Measurements from ENCODE around the gene QKI.
A peak's percentile ranks its signal among the peaks of the same experiment; 100 is the strongest.

QKI gene

DNA sequence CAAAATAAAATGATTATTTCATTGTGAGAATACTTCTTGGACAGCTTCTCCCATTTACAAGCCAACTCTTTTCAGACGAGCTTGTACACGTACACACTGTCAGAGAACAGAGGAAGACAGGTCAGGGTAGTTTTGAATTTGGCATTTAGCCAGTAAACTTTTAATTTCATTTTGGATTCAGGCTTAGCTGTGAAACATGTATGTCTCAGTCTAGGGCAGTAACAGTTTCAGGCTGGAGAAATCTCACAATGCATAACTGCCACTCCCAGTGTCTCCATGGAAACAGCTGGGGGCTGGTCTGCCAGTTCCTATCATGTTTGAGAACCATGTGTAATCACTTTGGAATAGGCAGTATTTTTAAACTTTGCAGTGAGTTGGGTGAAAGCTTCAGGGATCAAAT is 22.0 kb upstream of the QKI start:
- DNase-seq: no peak

DNA sequence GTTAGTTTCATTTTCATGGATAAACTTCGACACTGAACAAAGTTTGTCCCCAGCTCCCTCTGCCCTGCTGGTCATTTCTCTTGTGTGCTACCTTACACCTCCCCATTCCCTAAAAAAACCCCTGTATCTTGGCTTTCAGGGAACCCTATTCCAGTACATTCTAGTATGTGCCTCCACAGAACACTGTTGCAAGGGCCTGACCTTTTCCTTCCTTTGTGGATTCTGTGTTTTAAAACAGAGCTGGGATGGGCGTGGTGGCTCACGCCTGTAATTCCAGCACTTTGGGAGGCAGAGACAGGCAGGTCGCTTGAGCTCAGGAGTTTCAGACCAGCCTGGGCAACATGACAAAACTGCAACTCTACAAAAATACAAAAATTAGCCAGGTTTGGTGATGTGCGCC is 20.6 kb upstream of the QKI start:
- DNase-seq: no peak

DNA sequence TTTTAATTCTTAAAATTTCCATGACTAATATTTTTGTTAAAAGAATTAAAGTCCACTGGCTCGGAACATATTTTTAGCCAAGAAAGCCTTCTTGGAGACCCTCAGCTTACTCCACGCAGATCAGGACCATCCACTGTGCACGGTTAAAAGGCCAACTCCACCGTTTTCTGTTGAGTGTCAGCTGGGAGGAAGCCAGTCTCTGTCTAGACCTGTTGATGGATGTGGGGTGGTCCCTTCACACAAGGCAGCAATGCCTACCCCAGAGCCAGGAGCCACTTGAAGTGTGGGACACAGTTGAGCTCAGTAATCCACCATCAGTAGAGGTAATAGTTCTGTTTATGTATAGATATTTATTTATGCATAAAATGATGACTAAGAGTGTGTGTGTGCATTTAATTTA is 19.9 kb upstream of the QKI start:
- DNase-seq: no peak

DNA sequence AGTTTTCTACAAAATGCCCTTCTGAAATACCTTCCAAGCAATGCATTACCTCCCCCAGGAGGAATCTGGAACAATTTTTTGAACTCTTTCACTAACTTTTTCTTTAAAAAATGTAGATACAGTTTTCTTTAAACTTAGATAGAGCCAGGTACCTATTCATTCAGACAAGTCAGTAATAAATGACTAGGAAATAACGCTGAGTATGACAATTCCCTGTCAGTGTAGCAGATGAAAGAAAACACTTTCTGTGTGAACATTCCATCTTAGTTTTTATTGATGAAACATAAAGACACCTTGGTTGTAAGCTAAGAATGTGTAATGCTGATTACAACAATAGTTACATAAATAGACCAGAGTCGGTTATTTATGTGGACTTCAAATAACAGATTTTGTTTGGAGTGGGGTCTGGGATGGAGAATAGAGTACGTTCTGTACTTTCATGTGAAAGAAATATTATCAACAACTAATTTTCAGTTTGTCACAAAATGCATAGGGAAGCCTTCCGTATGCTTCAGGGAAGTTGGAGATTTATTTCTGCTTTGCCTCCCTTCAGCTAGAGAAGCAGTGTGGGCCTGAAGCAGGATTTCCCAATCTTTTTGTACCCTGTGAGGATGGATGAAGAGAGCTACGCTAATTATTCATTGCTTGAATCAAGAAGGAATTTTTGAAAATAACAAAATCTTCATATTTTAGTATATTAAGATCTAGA is 19.2 kb upstream of the QKI start:
- DNase-seq: no peak

DNA sequence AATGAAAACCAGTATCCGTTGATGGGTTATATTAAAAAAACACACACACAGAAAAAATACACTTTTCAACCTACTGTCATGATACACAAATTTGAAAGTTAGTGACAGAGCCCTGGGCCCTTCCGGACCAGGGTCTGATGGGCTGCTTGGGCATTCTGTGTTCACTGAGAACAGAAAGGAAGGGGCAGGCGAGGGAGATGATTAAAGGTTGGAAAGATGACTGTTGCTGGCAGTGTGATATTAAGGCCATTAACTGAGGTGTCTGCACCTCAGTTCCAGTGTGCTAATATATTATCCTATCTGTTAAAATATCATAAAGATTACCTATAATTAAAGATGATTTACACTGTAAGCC is 18.7 kb upstream of the QKI start:
- no peak for DNase-seq

DNA sequence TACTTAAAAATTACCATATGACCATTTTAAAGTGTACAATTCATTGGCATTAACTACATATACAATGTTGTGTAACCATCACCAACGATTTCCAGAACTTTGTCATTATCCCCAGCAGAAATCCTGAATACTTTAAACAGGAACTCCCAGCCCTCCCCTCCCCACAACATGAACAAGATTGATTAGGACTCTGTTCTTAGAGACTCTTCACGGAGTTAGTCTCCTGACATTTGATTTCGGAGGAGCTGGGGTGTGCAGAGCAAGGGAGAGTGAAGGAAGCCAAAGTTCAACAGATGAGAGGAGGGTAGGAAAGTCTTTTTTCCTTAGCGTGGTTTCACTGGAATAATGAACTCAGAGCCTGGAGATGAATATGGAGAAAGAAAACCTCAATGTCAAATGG is 17.2 kb upstream of the QKI start:
- no peak for DNase-seq

DNA sequence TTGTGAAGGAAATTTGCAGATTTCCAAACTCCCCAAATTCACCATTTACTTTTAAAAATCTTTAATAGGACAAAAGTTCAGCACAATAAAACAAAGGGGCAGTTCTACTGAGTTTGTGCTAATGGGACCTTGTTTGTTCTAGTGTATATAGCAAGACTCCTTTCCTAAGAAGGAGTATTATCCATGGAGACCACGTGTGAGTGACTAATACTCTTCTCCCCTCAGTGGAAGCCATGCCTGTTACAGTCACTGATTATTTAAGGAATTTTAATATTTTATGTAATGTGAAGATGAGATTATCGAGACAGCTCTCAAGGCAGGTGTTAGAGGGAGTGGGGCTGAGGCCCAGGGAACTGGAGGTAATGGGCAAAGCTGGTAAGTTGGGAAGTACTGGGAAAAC is 16.4 kb upstream of the QKI start:
- no peak for DNase-seq

DNA sequence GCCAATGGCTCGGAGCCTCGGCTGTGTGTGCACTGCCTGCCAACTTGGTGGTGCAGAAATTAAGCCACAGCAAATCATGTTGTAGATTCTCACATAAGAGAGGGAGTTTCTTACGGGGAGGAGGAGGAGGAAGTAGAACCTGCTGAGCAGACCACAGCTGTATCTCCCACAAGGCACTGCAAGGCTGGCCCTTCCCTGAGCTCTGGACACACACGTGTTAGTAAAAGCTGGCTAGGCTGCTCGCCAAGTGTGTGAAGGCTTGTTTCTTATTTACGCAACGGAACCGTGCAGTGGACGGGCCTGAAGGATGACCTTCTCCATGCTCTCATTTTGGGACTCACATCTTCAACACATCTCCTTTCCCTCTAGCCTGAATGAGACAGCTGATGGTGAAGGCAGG is 15.7 kb upstream of the QKI start:
- DNase-seq: no peak

DNA sequence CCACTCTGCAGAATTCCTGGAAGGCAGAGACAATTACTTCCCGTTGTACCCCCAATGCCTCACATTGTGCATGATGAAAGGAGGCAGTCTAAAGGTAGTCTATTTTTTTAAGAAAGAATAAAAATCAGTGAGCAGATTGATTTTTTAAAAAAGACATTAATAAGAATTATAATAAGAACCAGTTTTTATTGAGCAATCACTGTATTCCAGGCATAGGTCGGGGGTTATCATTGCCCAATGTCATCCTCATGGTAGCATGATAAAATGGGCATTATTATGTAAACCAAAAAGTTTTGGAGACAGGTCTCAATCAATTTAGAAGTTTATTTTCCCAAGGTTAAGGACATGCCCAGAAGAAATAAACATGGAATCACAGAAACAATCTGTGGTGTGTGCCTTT is 14.0 kb upstream of the QKI start:
- DNase-seq: no peak

DNA sequence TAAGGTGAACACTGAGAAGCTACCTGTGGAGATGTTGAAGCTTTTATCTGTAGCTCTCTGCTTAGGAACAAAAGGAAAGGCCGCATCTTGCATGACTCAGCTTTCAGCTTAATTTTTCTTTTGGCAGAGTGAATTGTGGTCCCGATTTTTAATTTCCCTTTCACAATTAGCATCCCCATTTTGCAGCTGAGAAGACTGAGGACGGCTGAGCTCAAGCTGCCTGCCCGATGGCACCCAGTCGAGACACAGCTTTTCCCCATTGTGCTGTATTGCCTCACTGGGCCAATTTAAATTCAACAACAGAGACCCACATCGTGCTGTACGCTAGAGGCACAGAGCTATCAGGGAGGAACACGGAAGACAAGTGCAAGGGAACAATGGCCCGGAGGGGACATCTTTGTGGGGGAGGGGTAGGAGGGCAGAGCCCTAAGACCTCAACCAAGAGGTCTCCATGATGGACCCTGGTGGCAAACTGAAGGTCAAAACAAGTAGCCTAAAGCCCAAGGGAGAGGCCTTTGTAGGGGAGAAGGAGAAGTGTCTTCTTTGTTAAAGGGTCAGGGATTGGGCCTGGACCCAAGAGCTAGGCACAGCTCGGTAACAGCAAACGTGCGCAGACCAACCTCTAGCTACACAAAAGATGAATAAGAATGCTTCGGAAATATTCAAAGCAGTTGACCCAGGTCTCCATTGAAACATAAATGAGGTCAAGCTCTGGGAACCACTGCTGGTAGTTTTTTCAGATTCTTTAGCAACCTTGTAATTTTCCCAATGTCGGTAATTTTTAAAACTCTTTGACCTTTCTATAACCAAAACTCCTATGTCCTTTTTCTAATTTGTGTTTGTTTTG is 13.3 kb upstream of the QKI start:
- no peak for DNase-seq

DNA sequence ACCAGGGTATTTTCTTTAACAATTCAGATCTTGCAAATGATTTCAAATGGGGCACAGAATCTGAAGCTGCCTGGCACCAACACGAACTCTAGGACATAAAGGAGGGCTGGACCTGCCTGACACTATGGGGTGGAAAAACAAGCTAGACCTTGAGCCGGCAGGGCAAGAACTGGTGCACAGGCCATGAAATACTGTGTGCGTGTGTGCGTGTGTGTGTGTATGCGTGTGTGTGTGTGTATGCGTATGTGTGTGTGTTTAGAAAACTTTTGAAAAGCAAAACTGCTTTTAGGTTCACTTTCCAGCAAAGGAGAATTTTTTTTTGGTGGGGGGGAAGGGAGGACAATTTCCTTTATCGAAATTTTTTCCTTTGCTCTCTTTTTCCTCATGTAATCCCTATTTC is 11.9 kb upstream of the QKI start:
- DNase-seq: no peak

DNA sequence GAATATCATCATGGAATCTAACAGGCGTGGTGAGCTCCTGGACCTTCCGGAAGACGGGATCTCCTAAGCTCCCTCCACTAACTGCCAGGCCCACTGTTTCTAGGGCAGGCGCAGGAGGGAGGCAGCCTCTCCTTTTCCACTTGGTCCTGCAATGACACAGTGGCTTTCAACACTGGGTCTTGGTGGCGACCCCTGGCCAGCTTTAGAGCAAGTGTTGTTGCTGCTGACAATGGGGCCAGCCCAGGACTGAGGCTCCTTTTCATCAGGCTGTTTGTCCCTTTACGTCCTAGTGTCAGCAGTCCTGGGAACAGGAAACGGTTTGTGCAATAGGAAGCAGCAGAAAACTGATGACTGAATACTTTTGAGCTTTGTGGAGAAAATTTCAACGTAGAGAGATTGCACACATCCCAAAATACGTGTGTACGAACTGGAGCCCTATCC is 9.7 kb upstream of the QKI start:
- DNase-seq: no peak

DNA sequence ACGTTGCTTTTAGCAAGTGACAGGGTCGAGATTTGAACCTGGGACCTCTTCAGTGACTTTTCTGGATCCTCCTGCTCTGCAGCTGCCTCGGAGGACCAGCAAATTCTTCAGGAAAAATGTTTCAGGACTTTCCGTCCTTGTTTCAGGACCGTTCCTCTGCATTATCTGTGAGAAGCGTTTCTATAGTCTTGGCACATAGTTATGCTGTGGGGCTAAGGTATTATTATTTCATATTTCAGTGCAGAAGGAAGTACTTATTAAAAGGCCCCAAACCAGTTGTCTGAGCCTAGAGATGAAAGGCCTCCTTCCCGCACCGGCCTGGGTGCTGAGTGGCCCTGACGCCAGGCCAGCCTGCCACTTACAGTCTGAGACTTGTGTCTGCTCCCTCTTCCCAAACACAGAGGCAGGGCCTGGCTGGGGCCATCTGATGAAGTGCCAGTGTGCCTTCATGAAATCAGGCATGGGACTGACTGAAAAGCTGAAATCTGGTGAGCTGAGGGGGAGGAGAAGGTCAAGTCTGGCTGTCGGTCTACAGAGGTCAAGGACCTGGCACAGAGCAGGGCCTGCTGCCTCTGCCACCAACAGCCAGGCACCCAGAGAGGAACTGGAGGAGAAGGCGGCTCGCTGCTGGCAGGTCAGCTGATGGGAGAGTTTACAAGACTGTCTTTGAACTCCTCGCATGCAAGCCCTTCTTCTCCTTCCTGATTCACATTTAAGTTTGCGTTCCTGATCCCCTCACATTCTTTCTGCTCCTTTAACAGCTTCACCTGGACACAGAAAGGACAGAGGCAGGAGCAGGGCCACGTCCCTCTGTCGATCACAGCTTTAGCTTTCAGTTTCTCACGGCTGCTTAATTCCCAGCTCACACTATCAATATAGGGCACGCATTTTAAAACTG is 8.9 kb upstream of the QKI start:
- DNase-seq: no peak

DNA sequence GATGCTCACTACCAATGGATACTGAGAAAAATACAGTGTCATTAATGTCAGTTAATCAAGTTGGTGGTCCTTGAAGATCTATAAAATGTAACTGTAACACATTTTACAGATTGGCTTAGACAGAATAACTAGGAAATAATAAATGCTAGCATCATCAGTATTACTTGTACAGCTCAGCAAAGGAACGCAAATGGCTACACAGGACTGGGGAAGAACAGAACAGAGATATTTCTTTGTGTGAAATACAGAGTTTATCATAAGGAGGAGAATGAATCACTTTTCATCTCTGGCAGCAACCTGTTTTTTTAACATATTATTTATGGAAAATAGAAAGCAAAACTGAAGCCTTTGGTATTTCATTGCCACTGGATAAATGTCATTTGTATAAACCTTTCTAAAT is 8.2 kb upstream of the QKI start:
- no peak for DNase-seq

DNA sequence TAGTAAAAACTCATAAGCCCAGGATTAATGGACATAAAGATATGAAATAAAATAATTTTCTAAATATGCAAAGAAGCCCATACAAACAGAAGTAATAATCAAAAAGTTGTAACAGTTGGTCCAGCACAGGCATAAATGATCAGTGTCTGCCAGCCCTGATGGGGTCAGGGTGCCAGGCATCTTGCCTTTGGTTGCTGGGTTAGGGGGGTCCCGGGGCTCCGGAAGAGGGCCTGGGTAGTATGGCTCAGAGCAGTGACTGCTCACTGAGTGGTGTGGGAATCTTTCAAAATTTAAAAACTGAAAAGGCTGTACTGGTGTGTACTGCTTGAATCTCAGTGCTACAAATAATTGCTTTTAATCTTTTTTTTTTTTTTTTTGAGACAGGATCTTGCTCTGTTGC is 7.7 kb upstream of the QKI start:
- no peak for DNase-seq

DNA sequence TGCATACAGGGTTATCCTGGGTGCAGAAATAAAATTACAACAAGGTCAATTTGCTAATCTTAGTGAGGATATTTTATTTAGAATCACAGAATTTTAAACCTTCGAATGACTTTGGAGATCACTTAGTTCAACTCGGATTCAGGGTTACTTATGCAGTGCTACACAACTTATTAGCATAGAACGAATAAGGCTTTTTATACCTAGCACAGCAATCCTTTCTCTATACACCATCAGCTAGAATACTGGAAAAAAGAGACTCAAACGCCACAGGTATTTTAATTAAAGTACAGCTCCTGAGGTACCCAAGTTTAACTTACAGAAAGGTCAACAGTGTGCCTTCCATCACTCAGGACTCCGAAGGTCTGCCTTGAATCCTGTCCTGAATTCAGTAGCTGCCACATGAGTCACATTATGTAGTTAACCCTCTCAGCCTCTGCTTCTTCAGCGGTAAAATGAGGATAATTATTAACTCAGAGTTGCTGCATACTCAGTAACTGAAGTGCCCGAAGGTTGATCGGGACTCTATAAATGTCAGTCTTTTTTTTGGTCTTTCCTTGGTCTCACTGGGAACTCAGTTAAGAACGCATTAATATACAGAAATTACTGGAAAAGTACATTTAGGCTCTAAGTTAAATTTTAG is 6.0 kb upstream of the QKI start:
- no peak for DNase-seq

DNA sequence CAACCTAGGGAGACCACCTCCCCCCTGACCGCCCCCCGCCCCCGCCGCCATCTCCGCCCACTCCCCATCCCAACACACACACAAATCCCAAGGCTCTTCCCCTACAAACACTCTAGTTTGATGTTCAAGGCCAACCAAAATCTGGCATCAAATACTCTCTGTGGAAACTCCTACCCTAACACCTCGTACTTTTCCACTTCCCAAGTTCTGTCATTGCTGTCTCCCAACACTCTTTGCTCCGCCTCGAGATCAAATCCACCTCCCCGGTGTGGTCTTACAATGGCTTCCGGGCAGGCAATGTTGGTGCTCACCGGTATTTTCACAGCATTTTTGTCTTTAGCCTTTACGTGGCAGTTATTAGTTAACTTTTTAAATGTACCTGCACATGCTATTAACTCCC is 4.8 kb upstream of the QKI start:
- no peak for DNase-seq

DNA sequence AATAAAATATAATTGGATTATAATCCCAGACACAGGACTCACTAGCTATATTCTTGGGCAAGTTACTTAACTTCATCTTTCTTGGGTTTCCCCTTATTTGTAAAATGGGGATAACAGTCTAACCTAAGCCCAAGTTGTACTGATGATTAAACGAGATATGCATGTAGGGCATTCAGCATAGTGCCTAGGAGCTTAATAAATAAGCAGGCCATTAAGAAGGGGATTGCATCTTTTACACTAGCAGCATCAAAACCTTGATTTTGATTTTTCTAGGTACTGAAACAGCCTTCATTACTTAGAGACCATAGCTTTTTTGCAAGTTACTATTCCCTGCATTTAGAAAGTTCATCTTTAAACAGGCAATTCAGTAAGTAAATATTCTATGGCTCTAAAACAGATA is 2.2 kb upstream of the QKI start:
- DNase-seq: no peak

DNA sequence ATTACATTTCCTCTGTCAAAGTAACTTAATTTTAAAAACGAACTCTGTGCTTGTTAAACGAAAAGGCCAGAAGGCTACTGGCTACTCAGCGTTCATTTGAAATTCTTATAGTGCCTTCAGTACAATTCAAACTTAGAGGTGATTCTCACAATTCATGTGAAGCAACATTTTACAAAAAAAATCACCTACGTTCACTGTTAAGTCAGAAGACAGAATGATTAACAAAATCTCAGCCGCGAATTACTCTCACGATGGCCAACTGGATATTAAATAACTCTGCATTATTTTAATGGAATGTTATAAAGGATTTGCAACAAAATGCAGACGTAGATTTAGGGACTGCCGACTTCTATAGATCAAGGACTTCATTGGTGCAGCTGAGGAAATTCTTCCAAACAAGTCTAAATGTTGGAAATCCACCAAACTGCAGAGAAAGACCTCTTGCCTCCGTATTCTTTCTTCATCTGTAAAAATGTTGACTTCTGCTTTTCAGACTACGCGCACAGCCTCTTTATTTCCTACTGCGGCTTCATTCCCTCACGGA is 1.6 kb upstream of the QKI start:
- DNase-seq: no peak

DNA sequence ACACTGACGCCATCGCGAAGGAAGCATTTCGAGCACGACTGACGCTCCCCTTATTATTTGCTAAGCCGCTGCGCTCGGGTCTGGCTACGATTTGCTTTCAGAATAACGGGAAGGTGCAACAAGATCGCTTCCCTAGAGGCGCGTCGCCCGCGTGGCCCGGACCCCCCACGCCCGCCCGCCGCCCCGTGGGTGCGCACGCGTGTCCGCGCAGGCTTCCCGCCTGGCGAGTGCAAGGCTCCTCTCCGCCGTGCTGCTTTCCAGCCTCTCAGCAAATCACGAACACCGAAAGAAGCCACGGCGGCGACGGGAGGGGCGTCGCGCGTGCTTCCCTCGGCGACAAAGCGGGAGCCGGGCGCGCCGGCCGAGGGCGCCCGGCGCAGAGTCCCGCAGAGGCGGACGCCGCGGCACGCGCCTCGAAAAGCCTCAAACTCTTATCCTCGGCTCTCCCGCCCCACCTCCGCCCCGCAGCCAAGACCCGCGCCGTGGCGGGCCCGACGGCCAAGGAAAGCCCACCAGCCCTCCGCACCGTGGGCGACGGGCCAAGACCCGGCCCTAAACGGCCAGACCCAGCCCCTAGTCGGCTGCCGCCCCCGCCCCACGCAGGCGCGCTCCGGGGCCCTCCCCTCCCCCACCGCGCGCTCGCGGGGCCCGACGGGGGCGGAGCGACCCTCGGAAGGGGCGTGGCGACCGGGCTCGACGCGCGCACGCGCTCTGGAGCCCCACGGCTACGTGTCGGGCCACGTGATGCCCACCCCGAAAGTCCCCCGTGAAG is 987 bp upstream of the QKI start:
- peak; percentile 32 for DNase-seq

DNA sequence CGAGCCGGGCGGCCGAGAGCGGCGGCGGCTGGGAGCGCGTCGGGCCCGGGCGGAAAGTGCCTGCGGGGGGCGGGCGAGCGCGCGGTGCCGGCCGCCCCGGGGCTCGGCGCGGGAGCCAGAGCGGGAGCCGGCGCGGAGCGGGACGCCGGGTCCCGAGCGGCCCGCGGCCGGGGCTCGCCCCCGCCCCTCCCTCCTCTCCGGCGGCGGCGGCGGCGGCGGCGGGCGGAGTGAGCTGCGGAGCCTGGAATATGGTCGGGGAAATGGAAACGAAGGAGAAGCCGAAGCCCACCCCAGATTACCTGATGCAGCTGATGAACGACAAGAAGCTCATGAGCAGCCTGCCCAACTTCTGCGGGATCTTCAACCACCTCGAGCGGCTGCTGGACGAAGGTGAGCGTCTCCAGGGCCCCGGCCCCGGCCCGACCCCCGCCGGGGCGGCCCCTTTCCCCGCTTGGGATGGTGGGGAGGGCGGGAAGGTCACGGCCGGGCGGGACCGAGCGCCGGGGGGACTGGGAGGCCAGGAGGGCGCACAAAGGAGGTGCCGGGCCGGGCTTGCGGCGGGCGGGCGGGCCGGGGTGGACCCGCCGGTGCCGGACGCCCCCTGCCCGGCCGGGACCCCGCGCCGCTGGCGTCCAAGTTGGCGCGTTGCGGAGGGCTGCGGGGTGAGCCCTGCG is 565 bp downstream of the QKI start:
- no peak for DNase-seq
